HEK293 (cell line): ENCODE measurements around the gene PHF13.

Experiments
- CTCF ChIA-PET: fragments of 350-600 bp; formaldehyde crosslinking; extraction: SDS; loops from one replicate; lab custom pipeline; 2021; ENCODE audit warnings: antibody characterized with exemption; lab: Yijun Ruan, JAX
- POLR2A ChIA-PET: fragments of 300-600 bp; formaldehyde crosslinking; extraction: SDS; loops from one replicate; lab custom pipeline; 2020; ENCODE audit warnings: antibody characterized with exemption, inconsistent platforms; lab: Yijun Ruan, JAX
- H3K27ac ChIP-seq: fragments of 200-500 bp; sonication (Bioruptor generic); 2 replicates; pipeline ENCODE4 v1.5.1; 2014; ENCODE audit warnings: low read depth, low read length, control low read depth, inconsistent platforms; ENCODE audit errors: extremely low read depth
- H3K36me3 ChIP-seq, 2 experiments: fragments of 200-500 bp in 1 of 2; sonication (Bioruptor generic) in 1 of 2; 1 replicate in 1 of 2; 2 replicates in 1 of 2; pipeline ENCODE4 v1.5.1; 2014 to 2017; ENCODE audit warnings: inconsistent platforms in 2 of 2, low read length in 2 of 2; ENCODE audit not compliant: control insufficient read depth in 2 of 2, insufficient read depth in 1 of 2
- H3K4me1 ChIP-seq: fragments of 200-500 bp; sonication (Bioruptor generic); 2 replicates; pipeline ENCODE4 v1.5.1; 2014; ENCODE audit warnings: mild to moderate bottlenecking, low read length, inconsistent platforms; ENCODE audit not compliant: control insufficient read depth, insufficient read depth
- H3K4me3 ChIP-seq: 2 replicates; pipeline ENCODE4 v1.5.1; 2011; ENCODE audit warnings: low read depth, mild to moderate bottlenecking, control low read depth, low read length, moderate library complexity
- H3K9me3 ChIP-seq: fragments of 200-500 bp; sonication (Bioruptor generic); 2 replicates; pipeline ENCODE4 v1.5.1; 2014; ENCODE audit warnings: low read depth, low read length, inconsistent platforms; ENCODE audit not compliant: control insufficient read depth, insufficient read depth
- GLI2 ChIP-seq: fragments of 450-650 bp; formaldehyde crosslinking; IDR thresholded peaks from 2 replicates; pipeline ENCODE4; 2017; ENCODE audit warnings: missing biosample characterization, missing genetic modification characterization, low read depth, borderline replicate concordance
- HOXD13 ChIP-seq: sonication (generic); formaldehyde crosslinking; IDR thresholded peaks from 2 replicates; pipeline ENCODE4 v1.8.0; 2022; ENCODE audit warnings: missing genetic modification reagents, borderline replicate concordance
- YY1 ChIP-seq: fragments of 450-650 bp; formaldehyde crosslinking; IDR thresholded peaks from 2 replicates; pipeline ENCODE4 v1.5.1; 2018; ENCODE audit warnings: missing biosample characterization, missing genetic modification characterization
- ZFHX2 ChIP-seq: fragments of 450-650 bp; formaldehyde crosslinking; conservative IDR thresholded peaks from 2 replicates; pipeline ENCODE4 v1.5.1; 2016; ENCODE audit warnings: missing biosample characterization, missing genetic modification characterization
- ZFP3 ChIP-seq: fragments of 450-650 bp; formaldehyde crosslinking; IDR thresholded peaks from 2 replicates; pipeline ENCODE4 v1.5.1; 2016; ENCODE audit warnings: low read depth, missing biosample characterization, missing genetic modification characterization
- ZFP41 ChIP-seq: fragments of 450-650 bp; formaldehyde crosslinking; IDR thresholded peaks from 2 replicates; pipeline ENCODE4 v1.5.1; 2016; ENCODE audit warnings: missing biosample characterization, missing genetic modification characterization, borderline replicate concordance
- ZNF133 ChIP-seq: fragments of 450-650 bp; formaldehyde crosslinking; IDR thresholded peaks from 2 replicates; pipeline ENCODE4 v1.5.1; 2016; ENCODE audit warnings: missing biosample characterization, missing genetic modification characterization
- ZNF138 ChIP-seq: fragments of 450-650 bp; formaldehyde crosslinking; IDR thresholded peaks from 2 replicates; pipeline ENCODE4 v1.5.1; 2016; ENCODE audit warnings: missing biosample characterization, missing genetic modification characterization, borderline replicate concordance
- ZNF148 ChIP-seq: fragments of 450-650 bp; formaldehyde crosslinking; IDR thresholded peaks from 2 replicates; pipeline ENCODE4 v1.5.0; 2017; ENCODE audit warnings: missing biosample characterization, missing genetic modification characterization, borderline replicate concordance
- ZNF169 ChIP-seq: fragments of 450-650 bp; formaldehyde crosslinking; IDR thresholded peaks from 2 replicates; pipeline ENCODE4 v1.5.1; 2016; ENCODE audit warnings: missing biosample characterization, missing genetic modification characterization
- ZNF221 ChIP-seq: fragments of 450-650 bp; formaldehyde crosslinking; IDR thresholded peaks from 2 replicates; pipeline ENCODE4 v1.5.1; 2017; ENCODE audit warnings: missing biosample characterization, missing genetic modification characterization, borderline replicate concordance
- ZNF24 ChIP-seq: fragments of 450-650 bp; formaldehyde crosslinking; IDR thresholded peaks from 2 replicates; pipeline ENCODE4 v1.5.1; 2016; ENCODE audit warnings: missing biosample characterization, missing genetic modification characterization
- ZNF449 ChIP-seq: fragments of 450-650 bp; formaldehyde crosslinking; IDR thresholded peaks from 2 replicates; pipeline ENCODE4 v1.5.1; 2017; ENCODE audit warnings: missing biosample characterization, mild to moderate bottlenecking, missing genetic modification characterization, moderate library complexity
- ZNF626 ChIP-seq: fragments of 450-650 bp; sonication (Bioruptor Pico); formaldehyde crosslinking; IDR thresholded peaks from 2 replicates; pipeline ENCODE4 v1.5.1; 2018; ENCODE audit warnings: missing biosample characterization, missing genetic modification characterization, inconsistent platforms
- ZNF677 ChIP-seq: fragments of 450-650 bp; IDR thresholded peaks from 2 replicates; pipeline ENCODE4 v1.5.0; 2018; ENCODE audit warnings: missing biosample characterization, mild to moderate bottlenecking, missing genetic modification characterization, moderate library complexity
- ZNF747 ChIP-seq: fragments of 450-650 bp; formaldehyde crosslinking; IDR thresholded peaks from 2 replicates; pipeline ENCODE4 v1.5.1; 2016; ENCODE audit warnings: missing biosample characterization, missing genetic modification characterization
- ZNF792 ChIP-seq: fragments of 450-650 bp; formaldehyde crosslinking; IDR thresholded peaks from 2 replicates; pipeline ENCODE4 v1.5.1; 2016; ENCODE audit warnings: missing biosample characterization, missing genetic modification characterization
- ZNF843 ChIP-seq: fragments of 450-650 bp; formaldehyde crosslinking; IDR thresholded peaks from 2 replicates; pipeline ENCODE4 v1.5.1; 2016; ENCODE audit warnings: missing biosample characterization, missing genetic modification characterization
- TF ChIP-seq, protein P1 (sequence below): fragments of 450-650 bp; formaldehyde crosslinking; IDR thresholded peaks from 2 replicates; pipeline ENCODE4 v1.5.1; 2016; ENCODE audit warnings: missing biosample characterization, missing genetic modification characterization
- TF ChIP-seq, protein P2 (sequence below): fragments of 450-650 bp; formaldehyde crosslinking; IDR thresholded peaks from 2 replicates; pipeline ENCODE4 v1.5.1; 2017; ENCODE audit warnings: missing biosample characterization, missing genetic modification characterization
- TF ChIP-seq, protein P3 (sequence below): fragments of 450-650 bp; formaldehyde crosslinking; conservative IDR thresholded peaks from 2 replicates; pipeline ENCODE4 v1.5.1; 2016; ENCODE audit warnings: low read depth, missing biosample characterization, missing genetic modification characterization

Gene PHF13

GRCh38 chr1:6625584-6626149, 12.1 kb downstream of the PHF13 start (continued):
- peak; percentile 37; the same call in 1 of the 2 replicates for TF ChIP-seq ZNF449 (tag by site-specific recombination)
- TF ChIP-seq GLI2 (tag by site-specific recombination), result no peak
- TF ChIP-seq ZNF169 (tag by site-specific recombination), result no peak
- no peak for TF ChIP-seq ZNF138 (tag by site-specific recombination)
- TF ChIP-seq ZNF792 (tag by site-specific recombination), result no peak
- TF ChIP-seq ZNF677, result no peak
- TF ChIP-seq YY1 (tag by site-specific recombination), result no peak
- TF ChIP-seq ZFP41 (tag by site-specific recombination), result no peak
- TF ChIP-seq, protein P1, sequence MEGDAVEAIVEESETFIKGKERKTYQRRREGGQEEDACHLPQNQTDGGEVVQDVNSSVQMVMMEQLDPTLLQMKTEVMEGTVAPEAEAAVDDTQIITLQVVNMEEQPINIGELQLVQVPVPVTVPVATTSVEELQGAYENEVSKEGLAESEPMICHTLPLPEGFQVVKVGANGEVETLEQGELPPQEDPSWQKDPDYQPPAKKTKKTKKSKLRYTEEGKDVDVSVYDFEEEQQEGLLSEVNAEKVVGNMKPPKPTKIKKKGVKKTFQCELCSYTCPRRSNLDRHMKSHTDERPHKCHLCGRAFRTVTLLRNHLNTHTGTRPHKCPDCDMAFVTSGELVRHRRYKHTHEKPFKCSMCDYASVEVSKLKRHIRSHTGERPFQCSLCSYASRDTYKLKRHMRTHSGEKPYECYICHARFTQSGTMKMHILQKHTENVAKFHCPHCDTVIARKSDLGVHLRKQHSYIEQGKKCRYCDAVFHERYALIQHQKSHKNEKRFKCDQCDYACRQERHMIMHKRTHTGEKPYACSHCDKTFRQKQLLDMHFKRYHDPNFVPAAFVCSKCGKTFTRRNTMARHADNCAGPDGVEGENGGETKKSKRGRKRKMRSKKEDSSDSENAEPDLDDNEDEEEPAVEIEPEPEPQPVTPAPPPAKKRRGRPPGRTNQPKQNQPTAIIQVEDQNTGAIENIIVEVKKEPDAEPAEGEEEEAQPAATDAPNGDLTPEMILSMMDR (tag by site-specific recombination), result peak; percentile 12; the same call in 1 of the 2 replicates
- TF ChIP-seq, protein P2, sequence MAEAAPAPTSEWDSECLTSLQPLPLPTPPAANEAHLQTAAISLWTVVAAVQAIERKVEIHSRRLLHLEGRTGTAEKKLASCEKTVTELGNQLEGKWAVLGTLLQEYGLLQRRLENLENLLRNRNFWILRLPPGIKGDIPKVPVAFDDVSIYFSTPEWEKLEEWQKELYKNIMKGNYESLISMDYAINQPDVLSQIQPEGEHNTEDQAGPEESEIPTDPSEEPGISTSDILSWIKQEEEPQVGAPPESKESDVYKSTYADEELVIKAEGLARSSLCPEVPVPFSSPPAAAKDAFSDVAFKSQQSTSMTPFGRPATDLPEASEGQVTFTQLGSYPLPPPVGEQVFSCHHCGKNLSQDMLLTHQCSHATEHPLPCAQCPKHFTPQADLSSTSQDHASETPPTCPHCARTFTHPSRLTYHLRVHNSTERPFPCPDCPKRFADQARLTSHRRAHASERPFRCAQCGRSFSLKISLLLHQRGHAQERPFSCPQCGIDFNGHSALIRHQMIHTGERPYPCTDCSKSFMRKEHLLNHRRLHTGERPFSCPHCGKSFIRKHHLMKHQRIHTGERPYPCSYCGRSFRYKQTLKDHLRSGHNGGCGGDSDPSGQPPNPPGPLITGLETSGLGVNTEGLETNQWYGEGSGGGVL (tag by site-specific recombination), result no peak
- TF ChIP-seq ZNF133, result no peak
- no peak for TF ChIP-seq ZFHX2 (tag by site-specific recombination)
- no peak for TF ChIP-seq HOXD13 (CRISPR knock-in tag)
- no peak for TF ChIP-seq ZNF747 (tag by site-specific recombination)
- TF ChIP-seq ZNF626 (tag by site-specific recombination), result no peak
- no peak for TF ChIP-seq ZNF24
- TF ChIP-seq ZNF148, result no peak

DNA sequence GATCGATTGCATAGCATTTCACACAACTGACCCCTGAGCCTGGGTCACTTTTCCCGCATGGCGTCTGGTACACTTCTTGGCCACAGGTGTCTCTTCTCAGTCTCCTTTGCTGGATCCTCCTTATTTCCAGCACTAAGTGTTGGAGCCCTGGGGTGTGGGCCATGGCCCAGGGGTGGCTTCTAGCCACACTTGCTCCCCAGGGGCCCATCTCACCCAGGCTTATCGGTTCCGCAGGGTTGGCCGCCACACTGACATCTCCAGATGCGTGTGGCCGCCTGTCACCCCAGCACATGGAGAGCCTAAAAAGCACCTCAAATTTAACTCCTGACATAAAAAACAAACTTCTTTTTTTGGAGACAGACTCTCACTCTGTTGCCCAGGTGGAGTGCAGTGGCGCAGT, 13.5 kb downstream of the PHF13 start:
- Histone ChIP-seq H3K4me3 (no peak overlapping the region), H3K36me3 (peaks cover 26 to 78% of the 10 kb centered on the region in 2 experiments; a peak in 2 of 3 replicates), H3K4me1 (no peaks in the 10 kb centered on the region), H3K9me3 (no peaks in the 10 kb centered on the region), H3K27ac (no peak overlapping the region)
- ChIA-PET CTCF (interaction anchor here (0.6 to 1.0 kb wide), 2 partner anchors 8 to 69 kb away, joined by 3 to 4 read pairs; no protein-coding TSS in a partner anchor), POLR2A (no interaction called here)
- TF ChIP-seq, protein P3, sequence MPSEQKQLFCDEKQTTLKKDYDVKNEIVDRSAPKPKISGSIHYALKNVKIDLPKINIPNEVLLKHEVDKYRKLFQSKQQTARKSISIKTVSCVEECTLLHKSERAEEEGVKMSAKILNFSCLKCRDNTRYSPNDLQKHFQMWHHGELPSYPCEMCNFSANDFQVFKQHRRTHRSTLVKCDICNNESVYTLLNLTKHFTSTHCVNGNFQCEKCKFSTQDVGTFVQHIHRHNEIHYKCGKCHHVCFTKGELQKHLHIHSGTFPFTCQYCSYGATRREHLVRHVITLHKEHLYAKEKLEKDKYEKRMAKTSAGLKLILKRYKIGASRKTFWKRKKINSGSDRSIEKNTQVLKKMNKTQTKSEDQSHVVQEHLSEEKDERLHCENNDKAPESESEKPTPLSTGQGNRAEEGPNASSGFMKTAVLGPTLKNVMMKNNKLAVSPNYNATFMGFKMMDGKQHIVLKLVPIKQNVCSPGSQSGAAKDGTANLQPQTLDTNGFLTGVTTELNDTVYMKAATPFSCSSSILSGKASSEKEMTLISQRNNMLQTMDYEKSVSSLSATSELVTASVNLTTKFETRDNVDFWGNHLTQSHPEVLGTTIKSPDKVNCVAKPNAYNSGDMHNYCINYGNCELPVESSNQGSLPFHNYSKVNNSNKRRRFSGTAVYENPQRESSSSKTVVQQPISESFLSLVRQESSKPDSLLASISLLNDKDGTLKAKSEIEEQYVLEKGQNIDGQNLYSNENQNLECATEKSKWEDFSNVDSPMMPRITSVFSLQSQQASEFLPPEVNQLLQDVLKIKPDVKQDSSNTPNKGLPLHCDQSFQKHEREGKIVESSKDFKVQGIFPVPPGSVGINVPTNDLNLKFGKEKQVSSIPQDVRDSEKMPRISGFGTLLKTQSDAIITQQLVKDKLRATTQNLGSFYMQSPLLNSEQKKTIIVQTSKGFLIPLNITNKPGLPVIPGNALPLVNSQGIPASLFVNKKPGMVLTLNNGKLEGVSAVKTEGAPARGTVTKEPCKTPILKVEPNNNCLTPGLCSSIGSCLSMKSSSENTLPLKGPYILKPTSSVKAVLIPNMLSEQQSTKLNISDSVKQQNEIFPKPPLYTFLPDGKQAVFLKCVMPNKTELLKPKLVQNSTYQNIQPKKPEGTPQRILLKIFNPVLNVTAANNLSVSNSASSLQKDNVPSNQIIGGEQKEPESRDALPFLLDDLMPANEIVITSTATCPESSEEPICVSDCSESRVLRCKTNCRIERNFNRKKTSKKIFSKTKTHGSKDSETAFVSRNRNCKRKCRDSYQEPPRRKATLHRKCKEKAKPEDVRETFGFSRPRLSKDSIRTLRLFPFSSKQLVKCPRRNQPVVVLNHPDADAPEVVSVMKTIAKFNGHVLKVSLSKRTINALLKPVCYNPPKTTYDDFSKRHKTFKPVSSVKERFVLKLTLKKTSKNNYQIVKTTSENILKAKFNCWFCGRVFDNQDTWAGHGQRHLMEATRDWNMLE, result no peak
- no peak for TF ChIP-seq ZFP3 (tag by site-specific recombination)
- TF ChIP-seq ZNF221 (tag by site-specific recombination), result no peak
- no peak for TF ChIP-seq ZNF843 (tag by site-specific recombination)
